MM.1S (cell line): ENCODE results near the gene RBFOX2.

ENCODE experiments used
- CTCF ChIP-seq: fragments of 300-600 bp; sonication (generic); IDR thresholded peaks from 2 replicates; pipeline ENCODE4 v1.5.1; 2016; ENCODE audit warnings: antibody characterized with exemption, low read length, mixed read lengths
- EZH2 ChIP-seq: fragments of 300-600 bp; sonication (generic); optimal IDR thresholded peaks from 2 replicates; pipeline ENCODE3; 2017; ENCODE audit warnings: low read depth, mild to moderate bottlenecking, antibody characterized with exemption, low read length, mixed read lengths
- EZH2phosphoT487 ChIP-seq: fragments of 300-600 bp; sonication (generic); IDR thresholded peaks from 2 replicates; pipeline ENCODE4 v1.6.1; 2018; ENCODE audit warnings: antibody characterized with exemption, low read length

- TF ChIP-seq EZH2phosphoT487 (no peak), CTCF (no peak), EZH2 (no peak)
Observed at GRCh38 chr22:35971456-35972119, 57.0 kb downstream of the RBFOX2 start.
